NCI-H2107 (cell line): ENCODE data around the gene WASHC2A.
"Not testable (repeated sequence)": the region's sequence is repeated elsewhere in the genome, so short reads cannot be mapped to it uniquely, and the experiment has no call there.

ENCODE experiments used
- DNase-seq: peaks from one replicate; lab custom pipeline; 2025; lab: John Stamatoyannopoulos, UW

WASHC2A gene

GRCh38 chr10:50075139-50075538 lies 7.4 kb downstream of the WASHC2A start:
- not testable (repeated sequence) for DNase-seq

DNA sequence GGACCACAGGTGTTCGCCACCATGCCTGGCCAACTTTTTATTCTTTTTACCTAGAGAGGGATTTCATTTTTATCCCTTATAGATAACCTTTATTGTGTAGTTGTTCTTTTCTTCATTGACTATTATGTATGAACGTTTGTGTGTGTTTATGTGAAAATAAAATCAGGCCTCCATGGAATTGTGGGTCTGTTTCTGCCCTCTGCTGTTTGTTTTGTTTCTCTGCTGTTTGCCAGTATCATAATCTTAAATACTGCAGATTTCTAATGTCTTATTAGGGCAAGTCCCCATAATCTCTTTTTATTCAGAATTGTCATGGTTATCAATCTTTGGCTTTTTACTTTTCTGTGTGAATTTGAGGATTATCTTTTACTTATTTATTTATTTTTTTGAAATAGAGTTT lies 7.8 kb downstream of the WASHC2A start:
- not testable (repeated sequence) for DNase-seq

- not testable (repeated sequence) for DNase-seq
These were observed 23.6 kb downstream of the WASHC2A start for GRCh38 chr10:50091304-50091703.

GRCh38 chr10:50092928-50093327 lies 25.2 kb downstream of the WASHC2A start:
- not testable (repeated sequence) for DNase-seq

DNA sequence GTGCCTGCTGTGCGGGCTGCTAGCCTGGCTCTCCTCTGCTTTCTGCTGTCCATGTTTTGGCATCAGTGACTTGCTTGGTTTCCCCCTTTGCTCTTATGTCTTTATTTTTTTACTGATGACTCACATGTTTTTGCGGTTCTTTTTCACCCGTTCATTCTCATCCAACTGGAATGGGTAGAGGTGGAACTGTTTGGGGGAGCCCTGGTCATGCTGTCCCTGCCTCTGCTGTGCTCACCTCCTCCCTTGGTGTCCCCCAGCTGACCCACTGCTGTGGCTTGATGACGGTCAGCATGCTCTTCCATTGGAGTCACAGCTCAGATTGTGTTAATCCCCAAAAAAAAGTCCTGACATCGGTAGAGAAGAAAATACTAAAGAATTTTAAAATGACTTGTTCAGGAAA lies 26.9 kb downstream of the WASHC2A start:
- not testable (repeated sequence) for DNase-seq

DNA sequence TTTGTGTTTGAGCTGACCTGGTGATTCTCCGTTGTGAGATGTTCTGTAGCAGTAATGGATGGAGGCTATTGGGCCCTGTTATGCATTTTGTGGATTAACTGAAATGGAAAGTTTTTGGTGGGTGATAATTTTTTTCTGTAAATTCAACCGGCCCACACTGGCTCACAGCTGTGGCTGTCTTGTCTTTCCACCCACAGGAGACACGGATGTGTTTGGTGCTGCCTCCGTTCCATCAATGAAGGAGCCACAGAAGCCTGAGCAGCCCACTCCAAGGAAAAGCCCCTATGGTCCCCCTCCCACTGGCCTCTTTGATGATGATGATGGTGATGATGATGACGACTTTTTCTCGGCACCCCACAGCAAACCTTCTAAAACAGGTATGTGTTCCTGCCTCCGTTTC lies 27.6 kb downstream of the WASHC2A start:
- not testable (repeated sequence) for DNase-seq

DNA sequence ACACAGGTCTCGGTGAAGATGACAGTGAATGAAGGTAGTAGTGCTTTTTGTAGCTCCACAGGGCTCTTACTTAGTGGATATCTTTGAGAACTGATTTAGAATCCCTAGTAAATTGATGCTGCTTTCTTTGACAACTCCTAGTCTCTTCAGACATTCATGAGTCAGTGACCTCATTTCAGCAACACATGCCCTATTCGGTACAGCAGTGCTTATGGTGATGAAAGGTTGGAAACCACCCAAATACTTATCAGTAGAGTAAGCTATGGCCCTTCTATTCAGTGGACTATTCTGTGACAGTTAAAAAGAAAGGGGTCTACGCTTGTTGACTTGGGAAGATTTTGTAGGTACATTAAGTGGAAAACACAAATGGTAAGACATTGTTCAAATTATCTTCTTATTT lies 29.0 kb downstream of the WASHC2A start:
- not testable (repeated sequence) for DNase-seq

DNA sequence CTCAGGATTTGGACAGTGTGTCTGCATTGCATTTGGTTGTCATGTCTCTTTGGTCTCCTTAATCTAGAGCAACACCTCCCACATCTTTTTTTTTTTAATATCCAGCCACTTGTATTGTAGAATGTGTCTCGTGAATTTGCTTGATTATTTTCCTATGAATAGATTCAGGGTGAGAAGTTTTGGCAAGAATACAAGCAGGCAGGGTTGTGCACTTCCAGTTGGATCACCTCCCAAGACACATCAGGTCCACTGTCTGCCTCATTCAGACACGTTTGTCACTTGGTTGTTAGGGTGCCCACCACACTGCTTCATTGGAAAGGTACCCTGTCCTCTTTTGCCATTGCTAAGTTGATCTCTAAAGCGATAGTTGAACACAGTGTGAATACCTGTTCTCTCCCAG lies 30.9 kb downstream of the WASHC2A start:
- not testable (repeated sequence) for DNase-seq

- not testable (repeated sequence) for DNase-seq
These were observed 33.4 kb downstream of the WASHC2A start for GRCh38 chr10:50101139-50101582.

- DNase-seq = not testable (repeated sequence)
These were observed 34.0 kb downstream of the WASHC2A start for GRCh38 chr10:50101747-50102146.

- not testable (repeated sequence) for DNase-seq
These were observed 34.5 kb downstream of the WASHC2A start for GRCh38 chr10:50102267-50102666.

DNA sequence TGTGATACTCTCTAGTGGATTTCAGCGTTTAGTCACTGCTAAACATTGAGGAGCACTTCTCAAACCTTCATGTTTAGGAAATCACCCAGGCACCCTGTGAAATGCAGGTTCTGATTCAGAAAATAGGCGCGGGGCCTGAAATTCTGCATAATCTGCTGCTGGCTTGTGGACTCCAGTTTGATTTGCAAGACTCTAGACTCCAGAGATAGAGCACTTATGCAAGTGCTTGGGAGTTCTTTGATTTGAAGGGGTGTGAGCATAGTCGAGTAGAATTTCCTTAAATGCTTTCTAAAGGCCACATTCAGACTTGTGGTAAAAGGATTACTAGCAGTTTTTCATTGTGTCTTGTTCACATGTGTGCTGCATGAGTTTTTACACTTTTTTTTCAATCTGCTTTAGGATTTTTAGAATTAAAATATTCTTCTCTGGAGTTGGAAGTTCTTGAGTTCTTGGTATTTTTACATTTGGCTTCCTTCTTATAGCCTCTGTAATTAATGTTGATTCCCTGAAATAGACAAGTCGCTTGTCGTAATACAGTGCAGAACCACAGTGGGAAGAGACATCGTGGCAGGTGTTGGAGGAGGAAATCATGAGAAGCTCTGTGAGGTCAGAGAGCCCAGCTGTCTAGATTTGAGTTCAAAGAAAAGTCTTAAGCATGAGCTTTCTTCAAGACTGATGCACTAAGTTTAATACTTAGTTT lies 41.4 kb downstream of the WASHC2A start:
- DNase-seq = not testable (repeated sequence)

GRCh38 chr10:50112419-50113112 lies 44.8 kb downstream of the WASHC2A start:
- not testable (repeated sequence) for DNase-seq

DNA sequence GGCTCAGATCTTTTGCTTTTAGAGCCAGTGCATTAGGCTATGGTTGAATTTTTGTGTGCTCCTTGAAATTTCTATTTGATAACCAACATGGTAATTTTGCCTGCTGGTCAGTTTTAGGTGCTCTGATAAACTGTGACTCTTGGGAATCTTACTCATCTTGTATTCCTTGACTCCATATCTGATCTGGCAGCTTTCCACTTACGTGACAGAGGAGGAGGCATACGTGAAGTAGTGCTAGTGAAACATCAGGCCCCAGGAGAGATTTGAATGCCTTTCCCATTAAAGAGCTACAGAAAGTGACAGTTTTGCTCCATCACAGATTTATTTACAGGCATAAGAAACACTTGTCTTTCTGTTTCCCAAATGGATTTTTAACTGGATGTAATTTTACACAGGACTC lies 59.0 kb downstream of the WASHC2A start:
- not testable (repeated sequence) for DNase-seq

DNA sequence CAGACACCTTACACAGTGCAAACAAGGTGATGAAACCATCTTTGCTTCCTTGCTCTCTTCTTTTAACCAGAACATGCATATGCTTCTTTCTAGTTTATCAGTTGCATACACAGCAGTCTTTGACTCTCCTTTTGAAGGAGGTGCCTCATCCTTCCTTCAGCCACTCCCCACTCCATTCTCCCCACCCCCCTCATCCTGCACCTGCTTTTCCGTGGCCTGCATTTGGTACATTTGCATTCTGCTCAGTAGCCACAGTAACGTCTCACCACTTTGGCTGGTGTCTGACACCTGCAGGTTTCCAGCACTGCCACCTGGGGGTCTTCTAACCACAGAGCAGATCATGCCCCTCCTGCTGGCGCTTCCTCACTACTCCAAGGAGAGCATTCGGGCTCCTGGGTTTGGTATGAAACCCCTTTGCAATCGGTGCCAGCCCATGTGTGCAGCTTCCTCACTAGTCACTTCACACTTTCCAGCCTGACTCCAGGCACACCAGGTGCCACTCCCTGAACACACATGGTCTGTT lies 60.1 kb downstream of the WASHC2A start:
- not testable (repeated sequence) for DNase-seq

DNA sequence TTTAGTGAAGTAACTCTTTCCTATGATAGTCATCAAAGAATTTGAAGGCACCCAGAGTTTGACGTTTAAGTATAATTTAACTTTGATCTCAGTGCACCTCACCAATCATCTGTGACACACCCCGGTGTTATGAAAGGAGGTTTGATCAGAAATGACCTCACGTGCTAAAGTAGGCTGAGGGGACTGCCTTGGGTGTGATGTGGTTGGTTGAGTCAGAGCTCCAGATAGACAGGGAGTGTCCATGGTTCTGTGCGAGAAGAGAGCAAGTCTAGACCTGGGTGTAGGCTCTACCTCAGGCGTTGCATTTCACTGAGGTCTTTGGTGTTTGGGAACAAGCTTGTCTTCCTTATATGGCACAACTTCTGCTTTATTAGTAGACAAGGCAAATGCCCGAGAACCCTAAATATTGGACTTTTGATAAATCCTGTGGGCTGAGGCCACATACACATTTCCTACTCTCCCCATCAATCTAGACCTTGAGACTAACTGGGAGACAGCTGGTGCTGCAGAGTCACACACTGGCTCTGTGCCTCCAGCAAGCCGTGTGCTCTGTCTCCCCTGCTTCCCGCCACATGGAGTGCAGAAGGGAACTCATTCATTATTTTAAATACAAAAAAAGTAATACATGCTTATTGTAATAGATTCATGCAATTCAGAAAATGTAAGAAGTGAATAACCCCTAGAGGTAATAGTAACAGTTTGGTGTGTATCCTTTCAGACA lies 63.7 kb downstream of the WASHC2A start:
- not testable (repeated sequence) for DNase-seq

DNA sequence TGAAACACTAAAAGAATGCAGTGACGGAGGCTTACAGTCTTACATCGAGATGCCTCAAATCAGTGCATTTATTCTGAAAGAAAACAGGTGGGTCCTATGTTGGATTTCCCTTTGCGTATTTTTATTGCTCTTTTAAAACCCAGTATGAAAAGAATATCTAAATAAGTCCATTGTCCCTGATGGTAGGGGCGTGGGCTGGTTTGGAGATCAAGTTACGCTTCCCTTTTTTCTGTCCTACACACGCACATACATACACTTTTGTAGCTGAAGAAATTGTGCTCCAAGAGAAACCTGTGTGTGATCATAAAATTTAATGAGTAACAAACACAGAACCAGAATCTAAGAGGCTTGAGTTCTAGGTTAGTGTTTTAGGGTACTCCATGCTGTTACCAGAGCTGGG lies 64.6 kb downstream of the WASHC2A start:
- not testable (repeated sequence) for DNase-seq

DNA sequence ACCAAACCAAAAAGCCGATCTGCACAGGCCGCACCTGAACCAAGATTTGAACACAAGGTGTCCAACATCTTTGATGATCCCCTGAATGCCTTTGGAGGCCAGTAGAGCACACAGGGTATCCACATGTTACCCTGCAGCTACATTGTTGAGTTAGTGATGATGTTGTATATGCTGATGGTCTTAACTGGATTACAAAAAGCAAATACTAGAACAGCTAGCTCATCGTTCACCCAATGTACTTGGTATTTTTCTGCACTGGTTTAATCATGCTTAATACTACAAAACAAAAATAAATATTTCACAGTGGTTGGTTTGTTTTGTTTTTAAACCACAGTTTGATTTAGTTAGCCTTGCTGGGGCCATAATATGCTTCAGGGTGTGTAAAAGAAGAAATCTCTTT lies 65.1 kb downstream of the WASHC2A start:
- DNase-seq = not testable (repeated sequence)

DNA sequence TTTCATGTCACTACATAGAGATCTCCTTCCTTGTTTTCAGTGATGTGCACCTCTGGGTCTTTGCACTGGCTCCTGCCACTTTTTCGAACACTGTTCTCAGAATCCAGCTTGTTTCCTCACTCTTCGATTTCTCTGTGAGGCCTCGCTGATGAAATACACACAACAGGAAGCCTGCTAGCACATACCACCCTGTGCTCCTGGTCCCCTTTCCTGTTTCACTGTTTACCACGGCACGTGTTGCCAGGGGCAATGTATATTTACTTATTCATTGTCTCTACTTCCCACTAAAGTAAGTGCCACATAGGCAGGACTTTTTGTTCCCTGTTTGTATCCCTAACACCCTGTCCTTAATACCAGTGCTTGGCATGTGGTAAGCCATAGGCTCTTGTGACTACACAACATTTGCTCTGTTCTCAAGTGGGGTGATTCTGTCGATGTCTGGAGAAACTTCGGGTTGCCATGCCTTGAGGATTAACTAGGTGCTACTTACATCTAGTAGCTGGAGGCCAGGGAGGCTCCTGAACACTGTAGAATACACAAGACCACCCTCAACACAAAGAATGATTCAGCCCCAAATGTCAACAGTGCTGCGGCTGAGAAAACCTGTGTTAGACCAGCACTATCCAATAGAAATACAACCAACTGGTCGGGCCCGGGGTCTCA lies 75.9 kb downstream of the WASHC2A start:
- DNase-seq = not testable (repeated sequence)

GRCh38 chr10:50145575-50145974 lies 77.8 kb downstream of the WASHC2A start:
- not testable (repeated sequence) for DNase-seq

DNA sequence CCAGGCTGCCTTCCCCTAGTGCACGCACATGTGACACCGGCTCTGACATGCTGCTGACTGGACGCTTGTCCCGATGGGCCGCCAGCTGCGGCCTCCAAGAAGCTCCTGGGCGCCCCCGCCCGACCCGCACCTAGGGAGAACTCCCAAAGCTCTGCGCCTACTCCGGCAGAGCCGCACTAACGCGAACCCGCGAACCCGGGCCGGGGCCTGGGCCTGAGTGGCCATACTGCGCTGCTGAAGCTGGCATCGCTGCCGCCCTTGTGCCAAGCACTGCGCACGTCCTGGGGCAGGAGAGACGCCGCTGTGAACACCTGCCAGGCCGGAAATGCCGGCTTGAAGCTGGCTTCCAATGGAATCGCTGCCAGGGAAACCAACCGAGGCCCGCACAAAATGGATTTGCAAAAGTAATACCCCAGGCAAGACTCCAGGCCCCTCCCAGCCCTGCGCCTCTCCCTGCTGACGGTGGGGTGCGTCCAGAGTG lies 85.1 kb downstream of the WASHC2A start:
- DNase-seq = no peak

DNA sequence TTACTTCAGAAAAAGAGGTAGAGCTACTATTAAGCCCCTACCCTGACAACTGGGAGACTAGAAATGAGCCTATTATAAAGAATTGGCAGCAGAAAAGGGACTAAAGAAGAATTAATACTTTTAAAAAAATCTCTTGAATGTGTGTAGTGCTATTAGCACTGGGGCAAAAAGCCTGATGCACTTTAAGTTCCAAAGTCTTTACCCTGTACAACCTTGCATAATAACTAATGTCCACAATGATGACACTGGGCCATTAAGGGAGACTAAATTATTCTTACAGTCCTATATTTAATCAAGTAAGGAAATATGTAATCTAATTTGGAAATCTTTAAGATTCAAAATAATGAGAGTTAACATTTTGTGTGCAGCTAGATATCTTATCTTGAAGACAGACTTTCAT lies 90.1 kb downstream of the WASHC2A start:
- DNase-seq = not testable (repeated sequence)
